Activated T-helper 1 cell treated with anti-CD3 and anti-CD28 coated beads, Interleukin-12 subunit alpha, Interleukin-12 subunit beta, Interleukin-2, Interleukin-4 antibody, amounts not matched to agents 30 ng/mL and 10 ng/mL and 1 ng/mL, durations not matched to agents 14 hours and 24 hours and 36 hours (primary cell): ENCODE measurements around the gene ASPRV1. TPM values are rescaled to one million over a fixed set of nuclear protein-coding genes. Genes with fewer than 3 reads are reported as not detected.
A peak's percentile ranks its signal among the peaks of the same experiment; 100 is the strongest.

Source experiments
- DNase-seq: peaks from one replicate; pipeline ENCODE4 v3.0.0; 2021; ENCODE audit warnings: low spot score
- H3K27ac Mint-ChIP-seq: one replicate; pipeline ENCODE4 v1.8.0; 2021; ENCODE audit warnings: mild to moderate bottlenecking, mixed read lengths
- H3K27me3 Mint-ChIP-seq: one replicate; pipeline ENCODE4 v1.8.0; 2022; ENCODE audit warnings: mild to moderate bottlenecking, moderate library complexity, mixed read lengths; ENCODE audit not compliant: insufficient read depth
- H3K36me3 Mint-ChIP-seq: one replicate; pipeline ENCODE4 v1.8.0; 2021; ENCODE audit warnings: low read depth, mixed read lengths
- H3K4me1 Mint-ChIP-seq: one replicate; pipeline ENCODE4 v1.8.0; 2021; ENCODE audit warnings: low read depth, mixed read lengths
- H3K4me3 Mint-ChIP-seq: one replicate; pipeline ENCODE4 v1.8.0; 2021; ENCODE audit warnings: mild to moderate bottlenecking, moderate library complexity, mixed read lengths
- H3K9me3 Mint-ChIP-seq: one replicate; pipeline ENCODE4 v1.8.0; 2021; ENCODE audit warnings: mixed read lengths
- intact Hi-C: fragments of 100-400 bp; cut with micrococcal nuclease; formaldehyde crosslinking; loops from one replicate; pipeline ENCODE4 v1.15.1; 2024
- total RNA-seq: library from RNA; stranded (reverse); gene quantifications from 2 replicates; pipeline ENCODE4 v1.2.3, GENCODE V29; 2022

The ASPRV1 gene
- total RNA-seq, 1 donor from 2014 or later, result 0.44 TPM

DNA sequence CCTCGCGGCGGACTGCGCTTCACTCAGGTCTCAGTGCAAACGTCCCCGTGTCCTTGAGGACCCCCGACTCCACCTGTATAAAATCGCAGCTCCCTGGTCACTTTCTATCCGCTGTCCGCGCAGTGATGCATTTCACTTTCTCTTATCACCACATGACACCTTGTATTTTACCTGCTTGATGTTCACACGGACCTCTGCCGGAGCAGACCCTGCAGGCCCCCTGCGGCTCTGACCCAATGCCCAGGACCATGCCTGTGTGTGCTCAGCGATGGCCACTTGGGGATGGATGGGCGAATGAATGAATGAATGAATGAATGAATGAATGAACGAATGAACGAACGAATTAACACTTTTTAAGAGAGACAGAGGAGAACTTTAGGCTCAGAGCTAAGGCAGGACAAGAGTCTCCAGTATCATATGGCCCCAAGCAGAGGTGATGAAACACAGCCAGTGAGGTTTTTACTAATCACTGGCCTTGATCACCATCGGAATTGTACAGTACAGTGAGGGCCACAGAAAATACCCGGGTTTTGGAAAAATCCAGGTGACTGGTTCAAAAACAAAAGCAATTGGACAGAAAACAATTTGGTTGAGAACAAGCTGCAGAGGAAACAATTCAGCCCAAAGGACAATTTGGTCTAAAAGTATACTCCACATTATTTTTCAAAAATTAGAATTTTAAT, 12.3 kb downstream of the ASPRV1 start:
- DNase-seq, result no peak
- Mint-ChIP-seq H3K4me3 (no peak overlapping the region), H3K4me1 (peaks cover 53% of the 10 kb centered on the region), H3K36me3 (peaks cover 7% of the 10 kb centered on the region), H3K27ac (peak overlapping the region; percentile 67), H3K27me3 (peaks cover 5% of the 10 kb centered on the region), H3K9me3 (peaks cover 4% of the 10 kb centered on the region)
- intact Hi-C loops, result no loop called here

DNA sequence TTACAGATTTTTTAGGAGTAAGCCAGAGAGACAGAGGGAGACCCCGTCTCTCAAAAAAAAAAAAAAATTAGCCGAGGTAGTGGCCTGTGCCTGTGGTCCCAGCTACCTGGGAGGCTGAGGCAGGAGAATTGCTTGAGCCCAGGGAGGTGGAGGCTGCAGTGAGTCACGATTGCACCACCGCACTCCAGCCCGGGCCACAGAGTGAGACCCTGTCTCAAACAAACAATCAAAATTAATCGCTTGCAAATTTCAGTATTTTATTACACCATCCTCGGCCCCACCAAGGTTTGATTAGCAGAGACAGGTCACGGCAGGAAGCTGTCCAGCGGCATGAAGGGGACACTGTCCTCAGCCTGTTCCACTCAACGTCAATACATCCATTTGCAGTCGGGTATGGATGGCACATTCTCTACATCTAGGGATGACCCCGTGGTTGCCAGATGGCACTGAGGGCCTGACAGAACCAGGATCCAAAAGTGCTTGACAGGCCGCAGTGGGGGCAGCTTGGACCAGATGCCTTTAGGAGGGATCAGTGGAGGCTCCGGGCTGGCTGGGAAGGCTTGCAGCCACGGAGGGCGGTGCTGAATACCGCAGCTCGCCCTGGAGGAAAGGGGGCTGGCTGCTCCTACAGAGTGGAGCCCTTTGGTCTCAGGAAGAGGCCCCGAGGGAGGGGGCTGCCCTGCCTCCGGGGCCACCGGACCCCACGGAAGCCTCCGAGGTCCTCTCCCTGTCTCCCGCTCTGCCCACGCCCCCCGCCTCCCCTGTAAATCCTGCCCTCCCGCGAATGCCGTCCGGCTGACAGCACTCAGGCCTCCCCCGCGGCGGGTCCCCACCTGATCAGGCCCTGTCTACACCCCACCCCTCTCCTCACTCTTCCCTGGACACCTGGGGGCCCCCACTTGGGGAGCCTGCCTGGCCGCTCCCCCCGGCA, 13.1 kb downstream of the ASPRV1 start:
- peaks cover 9% of the 10 kb centered on the region for H3K36me3 Mint-ChIP-seq
- peak overlapping the region; percentile 86 for H3K27ac Mint-ChIP-seq
- H3K27me3 Mint-ChIP-seq, result peaks cover 5% of the 10 kb centered on the region
- intact Hi-C loops, result no loop called here
- no peak overlapping the region for H3K4me3 Mint-ChIP-seq
- peaks cover 4% of the 10 kb centered on the region for H3K9me3 Mint-ChIP-seq
- H3K4me1 Mint-ChIP-seq, result peaks cover 60% of the 10 kb centered on the region
- no peak for DNase-seq

DNA sequence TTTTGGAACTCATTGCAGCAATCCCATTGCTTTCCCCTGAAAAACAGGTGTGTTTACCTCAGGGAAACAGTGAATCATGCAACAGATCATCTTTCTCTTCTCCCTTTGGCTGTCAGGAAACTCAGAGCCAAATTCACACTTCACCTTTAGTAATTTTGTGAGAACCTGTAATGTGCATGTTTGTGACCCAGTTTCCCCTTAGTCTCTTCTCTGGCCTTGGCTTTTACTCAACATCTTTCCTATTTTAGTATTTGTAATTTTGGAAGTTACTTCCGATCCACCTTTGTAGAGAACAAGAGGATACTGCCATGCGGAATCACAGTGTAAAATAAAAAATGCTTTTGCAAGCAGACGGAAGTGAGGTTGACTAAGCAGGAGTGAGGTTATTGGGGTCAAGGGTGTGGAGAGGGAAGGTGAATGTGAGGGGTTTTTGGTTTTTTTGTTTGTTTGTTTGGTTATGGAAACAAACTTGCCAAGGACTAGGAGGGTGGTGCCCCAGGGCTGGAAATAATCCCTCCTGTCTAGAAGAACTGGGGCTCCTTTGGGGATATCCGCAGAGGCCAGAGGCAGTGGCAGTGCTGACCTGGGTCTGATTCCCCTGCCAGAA, 14.0 kb downstream of the ASPRV1 start:
- Mint-ChIP-seq H3K27ac (peak overlapping the region; percentile 86), H3K9me3 (peaks cover 4% of the 10 kb centered on the region), H3K4me3 (peak overlapping the region; percentile 67), H3K4me1 (peaks cover 56% of the 10 kb centered on the region), H3K36me3 (peaks cover 15% of the 10 kb centered on the region), H3K27me3 (peaks cover 5% of the 10 kb centered on the region)
- intact Hi-C loops, result loop anchor here (2.0 kb wide), 1 partner anchor 41 kb away; no protein-coding TSS in a partner anchor
- DNase-seq, result no peak

DNA sequence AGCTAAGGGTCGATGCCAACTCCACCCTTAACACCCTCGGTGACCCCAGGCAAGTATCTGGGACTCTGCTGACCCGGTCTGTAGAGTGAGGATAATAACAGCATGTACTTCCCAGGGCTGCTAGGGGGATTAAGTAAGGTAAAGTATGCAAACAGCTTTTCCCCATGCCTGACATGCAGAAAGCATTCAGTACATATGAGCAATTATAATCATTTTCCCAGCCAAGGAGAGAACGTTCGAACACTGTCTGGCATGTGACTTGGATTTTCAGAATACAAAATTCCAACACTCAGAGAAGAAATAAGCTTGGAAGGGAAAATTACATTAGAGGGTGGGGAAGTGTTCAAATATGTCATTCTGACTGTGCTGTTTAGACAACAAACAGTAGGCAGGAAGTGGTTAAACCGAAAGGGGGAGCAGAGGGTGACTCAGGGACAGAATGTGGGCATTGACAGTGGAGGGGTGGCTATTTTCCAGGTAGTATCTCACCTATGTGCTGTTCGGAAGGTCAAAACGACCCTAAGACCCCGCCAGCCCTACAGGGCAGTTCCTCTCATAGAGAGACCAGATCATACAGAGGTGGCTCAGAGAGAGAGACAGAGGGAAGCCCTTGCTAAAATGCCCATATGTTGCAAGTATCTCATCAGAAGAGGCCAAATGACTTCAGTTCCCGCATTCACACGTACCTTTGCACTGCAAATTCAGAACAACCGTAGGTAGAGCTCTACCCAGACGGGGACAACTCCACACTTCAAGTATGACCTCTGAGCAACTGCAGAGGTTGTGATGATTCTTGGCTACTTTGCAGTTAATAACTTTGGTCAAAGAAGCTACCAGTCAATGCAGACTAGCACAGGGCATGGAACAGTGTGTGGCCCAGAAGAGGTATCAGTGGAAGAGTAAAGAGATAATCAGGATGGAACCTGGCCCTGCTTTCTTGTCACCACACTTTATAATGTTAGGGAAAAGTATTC, 14.8 kb downstream of the ASPRV1 start:
- peaks cover 52% of the 10 kb centered on the region for H3K4me1 Mint-ChIP-seq
- intact Hi-C loops, result loop anchor here (1.0 to 2.0 kb wide), 6 partner anchors 12 to 244 kb away; no protein-coding TSS in a partner anchor
- H3K9me3 Mint-ChIP-seq, result peaks cover 4% of the 10 kb centered on the region
- peaks cover 22% of the 10 kb centered on the region for H3K36me3 Mint-ChIP-seq
- peak overlapping the region; percentile 86 for H3K27ac Mint-ChIP-seq
- peak; percentile 66 for DNase-seq
- H3K27me3 Mint-ChIP-seq, result peaks cover 5% of the 10 kb centered on the region
- H3K4me3 Mint-ChIP-seq, result peak overlapping the region; percentile 67

DNA sequence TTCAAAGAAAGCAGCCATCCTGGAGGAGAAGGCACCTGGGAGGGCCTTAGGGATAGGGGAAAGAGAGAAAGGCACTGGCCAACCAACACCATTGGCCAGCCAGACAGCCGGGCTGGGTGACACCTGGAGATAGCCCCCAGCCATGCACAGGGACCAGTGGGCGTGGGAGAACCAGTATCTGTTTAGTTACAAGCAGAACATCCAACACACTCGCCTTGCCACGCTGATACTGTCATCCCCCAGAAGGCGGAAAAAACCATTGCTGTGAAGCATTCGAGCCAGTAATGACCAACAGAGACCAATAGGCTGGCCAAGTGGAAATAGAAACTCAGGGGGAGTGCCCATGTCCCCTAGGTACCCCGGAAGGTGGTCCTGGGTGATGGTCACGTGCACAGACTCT, 15.5 kb downstream of the ASPRV1 start:
- Mint-ChIP-seq H3K27me3 (peaks cover 5% of the 10 kb centered on the region), H3K27ac (peak overlapping the region; percentile 86)
- DNase-seq, result no peak

DNA sequence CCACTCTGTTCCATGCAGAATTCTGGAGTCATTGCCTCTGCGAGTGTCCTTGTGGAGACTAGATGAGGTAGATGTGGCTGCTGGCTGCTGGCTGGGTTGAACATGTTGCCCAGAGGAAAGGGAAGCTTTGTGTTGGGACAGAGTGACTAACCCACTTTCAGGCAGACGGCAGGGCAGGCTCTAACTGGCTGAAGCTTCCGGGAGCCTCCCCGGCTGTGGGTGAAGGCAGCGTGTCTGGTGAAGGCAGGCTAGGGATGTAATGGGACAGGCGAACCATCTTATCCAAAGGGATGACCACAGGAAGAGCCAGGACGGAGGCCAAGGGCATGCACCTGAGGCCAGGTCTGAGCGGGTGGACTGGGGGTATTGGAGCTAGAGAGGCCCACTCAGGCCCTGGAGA, 16.0 kb downstream of the ASPRV1 start:
- Mint-ChIP-seq H3K27me3 (peaks cover 5% of the 10 kb centered on the region), H3K36me3 (peaks cover 32% of the 10 kb centered on the region), H3K4me3 (peak overlapping the region; percentile 67), H3K4me1 (peaks cover 52% of the 10 kb centered on the region), H3K27ac (peak overlapping the region; percentile 86), H3K9me3 (peaks cover 4% of the 10 kb centered on the region)
- no peak for DNase-seq
- intact Hi-C loops, result no loop called here

More for the DNA sequence above, 15.5 kb downstream of the ASPRV1 start:
- Mint-ChIP-seq H3K4me3 (peak overlapping the region; percentile 67), H3K4me1 (peaks cover 52% of the 10 kb centered on the region), H3K9me3 (peaks cover 4% of the 10 kb centered on the region), H3K36me3 (peaks cover 27% of the 10 kb centered on the region)
- intact Hi-C loops, result loop anchor here (1.0 to 2.0 kb wide), 6 partner anchors 12 to 244 kb away; no protein-coding TSS in a partner anchor

DNA sequence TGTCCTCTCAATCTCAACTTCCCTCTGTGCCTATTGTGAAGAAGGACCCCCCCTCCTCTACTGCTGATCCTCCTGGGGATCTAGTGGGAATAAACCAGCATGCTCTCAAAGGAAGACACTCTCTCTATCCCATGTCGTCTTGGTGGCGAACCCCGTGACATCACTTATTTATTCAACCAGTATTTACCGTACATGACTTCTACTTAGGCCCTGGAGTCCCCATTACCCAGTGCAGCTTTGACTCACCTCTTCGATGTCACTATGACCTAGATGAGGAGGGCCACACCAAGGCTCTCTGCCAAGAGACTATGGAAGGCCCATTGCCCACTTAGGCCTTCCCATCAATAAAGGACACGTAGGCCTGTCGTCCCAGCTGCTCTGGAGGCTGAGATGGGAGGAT, 16.7 kb downstream of the ASPRV1 start:
- peaks cover 39% of the 10 kb centered on the region for H3K36me3 Mint-ChIP-seq
- DNase-seq, result no peak
- peaks cover 2% of the 10 kb centered on the region for H3K27me3 Mint-ChIP-seq
- H3K9me3 Mint-ChIP-seq, result peaks cover 4% of the 10 kb centered on the region
- intact Hi-C loops, result no loop called here
- H3K4me3 Mint-ChIP-seq, result no peak overlapping the region
- peak overlapping the region; percentile 34 for H3K27ac Mint-ChIP-seq
- peaks cover 52% of the 10 kb centered on the region for H3K4me1 Mint-ChIP-seq

DNA sequence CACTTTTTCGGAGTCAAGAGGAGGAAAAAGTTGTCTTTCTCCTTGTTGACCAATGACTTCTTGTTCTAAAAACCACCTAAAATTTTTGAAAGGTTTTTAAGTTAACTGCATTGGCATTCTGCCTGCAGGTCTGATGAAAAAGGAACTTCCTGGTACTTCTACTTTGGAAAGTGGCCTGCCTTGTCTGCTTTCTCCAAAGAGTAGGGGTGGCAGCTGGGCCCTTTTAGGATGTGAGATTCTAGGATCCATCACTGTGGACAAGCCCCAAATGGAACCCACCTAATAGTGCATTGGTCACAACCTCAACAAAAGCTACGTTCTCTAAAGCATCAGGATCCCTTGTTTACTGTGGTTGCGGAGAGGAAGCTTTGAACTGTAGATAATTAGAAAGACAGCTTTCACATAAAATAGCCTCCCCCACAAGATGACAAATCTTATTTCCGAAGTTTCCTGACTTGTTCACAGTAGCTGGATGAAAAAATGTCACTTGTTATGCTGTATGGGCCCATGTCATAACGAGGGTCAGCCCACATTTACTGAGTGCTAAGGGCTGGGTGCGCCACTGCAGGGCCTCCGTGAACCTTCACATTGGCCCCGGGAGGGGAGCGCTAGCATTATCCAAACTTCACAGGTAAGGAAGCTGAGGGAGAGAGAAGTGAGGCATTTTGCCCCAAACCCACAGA, 17.4 kb downstream of the ASPRV1 start:
- peaks cover under 1% of the 10 kb centered on the region for H3K27me3 Mint-ChIP-seq
- H3K27ac Mint-ChIP-seq, result no peak overlapping the region
- peaks cover 50% of the 10 kb centered on the region for H3K4me1 Mint-ChIP-seq
- peaks cover 45% of the 10 kb centered on the region for H3K36me3 Mint-ChIP-seq
- intact Hi-C loops, result no loop called here
- no peak for DNase-seq
- peaks cover 4% of the 10 kb centered on the region for H3K9me3 Mint-ChIP-seq
- no peak overlapping the region for H3K4me3 Mint-ChIP-seq

DNA sequence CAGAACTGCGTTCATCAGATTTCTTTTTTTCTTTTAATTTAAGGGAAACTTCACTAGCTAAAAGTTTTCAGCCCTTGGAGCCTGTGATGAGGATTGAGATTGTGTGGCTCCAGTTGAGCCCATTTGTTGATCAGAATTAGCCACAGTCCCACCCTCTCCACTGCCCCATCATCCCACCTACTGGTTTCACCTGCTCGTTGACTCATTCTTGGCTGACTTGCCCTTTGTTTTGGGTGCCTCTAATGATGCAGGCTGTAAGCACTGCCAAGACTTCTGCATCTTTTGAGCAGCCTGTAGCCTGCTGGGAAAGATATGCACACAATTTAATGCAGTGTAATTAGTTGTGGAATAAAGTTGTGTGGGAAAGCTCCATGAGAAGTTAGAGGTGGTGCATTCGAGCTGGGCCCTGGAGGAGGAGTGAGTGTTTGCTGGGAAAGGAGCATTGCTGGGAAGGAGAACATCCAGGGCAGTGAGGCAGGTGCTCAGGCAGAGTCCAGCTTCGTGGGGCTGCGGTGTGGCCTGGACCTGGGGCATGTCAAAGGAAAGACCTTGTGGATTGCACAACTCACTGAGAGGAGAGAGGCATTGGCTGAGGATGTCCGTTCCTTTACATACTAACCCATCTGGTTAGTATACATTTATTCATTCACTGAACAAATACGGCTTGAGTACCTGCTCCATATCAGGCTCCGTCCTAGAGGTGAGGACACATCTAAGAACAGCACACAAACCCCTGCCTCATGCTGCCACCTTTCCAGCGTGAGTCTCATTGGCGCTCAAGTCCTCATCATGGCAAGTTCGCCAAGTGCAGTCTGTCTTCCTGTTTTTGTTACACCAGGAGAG, 18.2 kb downstream of the ASPRV1 start:
- Mint-ChIP-seq H3K27ac (peak overlapping the region; percentile 85), H3K4me1 (peaks cover 48% of the 10 kb centered on the region), H3K4me3 (no peak overlapping the region), H3K27me3 (no peaks in the 10 kb centered on the region), H3K36me3 (peaks cover 53% of the 10 kb centered on the region), H3K9me3 (peaks cover 4% of the 10 kb centered on the region)
- intact Hi-C loops, result no loop called here
- DNase-seq, result no peak

DNA sequence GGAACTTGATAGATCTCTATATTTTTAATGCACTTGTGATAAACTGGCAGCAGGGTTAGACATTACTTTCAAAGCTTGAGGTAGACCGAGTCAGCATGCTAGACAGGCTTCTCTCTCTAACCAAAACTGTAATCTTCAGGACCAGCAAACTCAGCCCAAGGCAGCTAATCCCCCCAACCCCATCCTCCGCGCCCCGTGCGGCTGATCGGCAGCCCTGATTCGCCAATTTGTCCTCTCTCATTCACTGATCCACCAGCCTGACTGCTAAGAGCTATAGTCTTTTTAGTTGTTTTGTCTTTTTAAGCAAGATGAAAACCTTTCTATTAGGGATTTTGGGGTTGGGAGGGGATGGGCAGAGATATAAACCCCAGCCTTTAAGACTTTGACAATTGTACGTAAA, 20.7 kb downstream of the ASPRV1 start:
- Mint-ChIP-seq H3K27ac (no peak overlapping the region), H3K4me3 (no peak overlapping the region), H3K27me3 (no peaks in the 10 kb centered on the region), H3K9me3 (no peaks in the 10 kb centered on the region), H3K36me3 (peaks cover 71% of the 10 kb centered on the region), H3K4me1 (peaks cover 30% of the 10 kb centered on the region)
- no peak for DNase-seq
- intact Hi-C loops, result no loop called here

DNA sequence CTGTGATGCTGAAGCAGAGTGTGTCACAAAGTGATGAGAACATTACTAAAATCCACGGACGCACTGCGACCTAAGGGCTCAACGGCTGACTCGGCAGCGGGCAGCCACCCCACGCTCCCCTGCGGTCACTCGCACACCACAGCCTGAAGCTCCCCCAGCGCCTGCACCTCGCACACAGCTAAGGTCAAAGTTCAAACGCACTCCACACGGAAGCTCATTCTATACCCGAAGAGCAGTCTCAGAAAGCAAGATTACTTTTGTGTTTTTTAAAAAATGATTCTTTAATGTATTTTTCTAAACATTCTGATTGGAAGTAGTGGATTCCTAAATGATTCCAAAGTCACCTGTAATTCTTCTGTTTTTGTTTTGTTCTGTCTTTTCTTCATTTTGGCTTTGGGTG, 21.7 kb downstream of the ASPRV1 start:
- no peak for DNase-seq
- H3K36me3 Mint-ChIP-seq, result peaks cover 77% of the 10 kb centered on the region
- intact Hi-C loops, result no loop called here
- no peaks in the 10 kb centered on the region for H3K9me3 Mint-ChIP-seq
- H3K27ac Mint-ChIP-seq, result no peak overlapping the region
- no peaks in the 10 kb centered on the region for H3K27me3 Mint-ChIP-seq
- no peak overlapping the region for H3K4me3 Mint-ChIP-seq
- peaks cover 27% of the 10 kb centered on the region for H3K4me1 Mint-ChIP-seq
